HG03575 (cell line): ENCODE measurements around the gene ZNF821.
"Not testable (repeated sequence)": the region's sequence is repeated elsewhere in the genome, so short reads cannot be mapped to it uniquely, and the experiment has no call there.

ENCODE experiments used
- ATAC-seq: cut with Tn5 transposase; IDR thresholded peaks from one replicate; pipeline ENCODE4 v1.9.1; 2021; ENCODE audit not compliant: unreplicated experiment, insufficient number of reproducible peaks, low FRiP score; ENCODE audit errors: extremely low read depth

The ZNF821 gene

DNA sequence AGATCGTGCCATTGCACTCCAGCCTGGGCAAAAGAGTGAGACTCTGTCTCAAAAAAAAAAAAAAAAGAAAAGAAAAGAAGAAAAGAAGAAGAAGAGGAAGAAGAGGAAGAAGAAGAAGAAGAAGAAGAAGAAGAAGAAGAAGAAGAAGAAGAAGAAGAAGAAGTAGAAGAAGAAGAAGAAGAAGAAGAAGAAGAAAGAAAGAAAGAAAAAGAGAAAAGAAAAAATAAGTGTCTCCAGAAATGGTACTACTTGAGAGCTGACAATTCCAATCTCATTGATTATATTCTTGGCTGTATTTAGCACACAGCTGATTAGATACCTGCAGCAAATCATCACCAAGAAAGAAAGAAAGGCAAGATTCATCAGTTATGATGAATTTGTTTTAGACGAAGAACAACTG lies 51.9 kb downstream of the ZNF821 start:
- not testable (repeated sequence) for ATAC-seq

DNA sequence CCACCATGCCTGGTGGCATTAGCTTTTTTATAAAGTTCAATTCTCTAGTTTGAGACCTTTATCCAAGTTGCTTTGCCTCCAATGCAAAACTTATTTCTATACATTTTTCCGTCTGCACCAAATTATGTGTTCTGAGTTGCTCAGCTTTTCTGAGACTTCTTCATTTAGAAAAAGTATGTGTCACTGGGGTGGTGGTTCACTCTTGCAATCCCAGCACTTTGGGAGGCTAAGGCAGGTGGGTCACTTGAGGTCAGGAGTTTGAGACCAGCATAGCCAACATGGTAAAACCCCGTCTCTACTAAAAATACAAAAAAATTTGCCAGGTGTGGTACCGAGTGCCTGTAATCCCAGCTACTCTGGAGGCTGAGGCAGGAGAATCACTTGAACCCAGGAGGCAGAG lies 52.3 kb downstream of the ZNF821 start:
- not testable (repeated sequence) for ATAC-seq

DNA sequence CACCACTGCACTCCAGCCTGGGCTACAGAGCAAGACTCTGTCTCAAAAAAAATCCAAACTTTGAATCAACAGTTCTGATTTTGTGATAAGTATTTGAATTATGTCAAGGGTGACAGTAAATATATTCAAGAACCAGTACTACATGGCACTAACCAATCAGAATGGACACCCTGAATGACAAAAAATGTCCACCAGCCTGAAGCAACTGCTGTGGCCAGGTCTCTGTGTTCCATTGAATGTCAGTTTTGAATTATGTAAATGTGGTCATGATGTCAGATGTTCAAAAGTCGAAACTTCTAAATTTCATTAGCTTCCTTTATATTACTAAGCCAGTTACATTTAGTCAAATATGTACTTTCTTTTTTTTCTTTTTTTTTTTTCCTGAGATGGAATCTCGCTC lies 53.6 kb downstream of the ZNF821 start:
- ATAC-seq: no peak

DNA sequence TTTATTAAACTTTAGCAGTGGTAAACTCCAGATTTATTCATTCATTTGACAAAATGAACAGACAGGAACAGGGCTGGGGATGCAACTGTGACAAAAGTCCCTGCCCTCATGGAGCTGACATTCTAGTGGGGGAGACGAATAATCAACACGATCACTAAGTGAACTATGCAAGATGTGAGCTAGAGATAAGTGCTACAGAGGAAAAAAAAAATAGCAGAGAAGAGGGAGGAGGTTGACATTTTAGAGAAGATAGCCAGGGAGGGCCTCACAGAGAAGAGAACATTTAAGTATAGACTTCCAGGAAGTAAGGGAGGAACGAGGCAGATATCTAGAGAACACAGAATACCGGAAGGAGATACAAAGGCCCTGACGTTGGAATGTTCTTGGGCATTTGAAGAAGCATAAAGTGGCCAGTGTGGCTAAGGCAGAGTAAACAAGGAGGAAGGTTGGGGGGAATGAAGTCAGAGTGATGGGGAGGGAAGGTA lies 57.4 kb downstream of the ZNF821 start:
- no peak for ATAC-seq

DNA sequence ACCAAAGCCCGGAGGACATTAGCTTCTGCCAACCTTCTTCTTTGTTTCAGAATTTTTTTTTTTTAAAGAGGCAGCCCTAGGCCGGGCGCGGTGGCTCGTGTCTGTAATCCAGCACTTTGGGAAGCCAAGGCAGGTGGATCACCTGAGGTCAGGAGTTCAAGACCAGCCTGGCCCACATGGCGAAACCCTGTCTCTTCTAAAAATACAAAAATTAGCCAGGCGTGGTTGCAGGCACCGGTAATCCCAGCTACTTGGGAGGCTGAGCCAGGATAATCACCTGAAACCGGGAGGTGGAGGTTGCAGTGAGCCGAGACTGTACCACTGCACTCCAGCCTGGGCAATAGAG lies 66.9 kb downstream of the ZNF821 start:
- not testable (repeated sequence) for ATAC-seq

DNA sequence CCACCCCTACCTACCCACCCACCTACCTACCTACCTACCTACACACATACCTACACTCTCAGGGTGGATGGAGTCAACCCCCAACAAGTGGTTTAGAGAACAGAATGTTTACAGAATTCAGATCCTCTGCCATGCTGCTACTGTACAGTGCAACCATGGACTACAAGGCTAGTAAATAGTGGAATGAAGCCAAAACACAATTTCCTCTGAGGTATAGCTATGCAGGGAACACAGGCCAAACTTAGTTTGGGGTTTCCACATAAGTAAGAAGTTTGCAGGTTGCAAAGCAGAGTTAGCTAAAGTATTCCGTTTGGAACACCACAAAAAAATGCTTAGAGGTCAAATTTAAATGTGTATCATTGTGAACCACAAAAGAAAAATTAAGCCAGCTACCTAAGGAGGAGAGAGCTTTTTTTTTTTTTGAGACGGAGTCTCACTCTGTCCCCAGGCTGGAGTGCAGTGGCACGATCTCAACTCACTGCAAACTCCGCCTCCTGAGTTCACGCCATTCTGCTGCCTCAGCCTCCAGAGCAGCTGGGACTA lies 72.7 kb downstream of the ZNF821 start:
- ATAC-seq: no peak

DNA sequence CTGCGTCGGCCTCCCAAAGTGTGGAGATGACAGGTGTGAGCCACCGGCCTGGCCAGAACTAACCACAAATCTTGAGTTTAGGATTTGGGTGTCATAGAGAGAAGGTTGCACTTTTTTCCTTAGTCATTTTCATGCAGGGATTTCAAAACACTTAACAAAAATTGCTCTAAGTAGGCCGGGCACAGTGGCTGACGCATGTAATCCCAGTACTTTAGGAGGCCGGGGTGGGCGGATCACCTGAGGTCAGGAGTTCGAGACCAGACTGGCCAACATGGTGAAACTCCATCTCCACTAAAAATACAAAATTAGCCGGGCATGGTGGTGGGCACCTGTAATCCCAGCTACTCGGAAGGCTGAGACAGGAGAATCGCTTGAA lies 73.8 kb downstream of the ZNF821 start:
- not testable (repeated sequence) for ATAC-seq
